ENCODE results near the gene FRAT2. TPM values are rescaled to one million over a fixed set of nuclear protein-coding genes. Genes with fewer than 3 reads are reported as not detected.

Gene FRAT2
- total and polyA plus RNA-seq, 2 of the 13 experiments (the other 11 are each of a cell fraction or from before 2014, with no cell fraction given), result 7.2 to 14.1 TPM

DNA sequence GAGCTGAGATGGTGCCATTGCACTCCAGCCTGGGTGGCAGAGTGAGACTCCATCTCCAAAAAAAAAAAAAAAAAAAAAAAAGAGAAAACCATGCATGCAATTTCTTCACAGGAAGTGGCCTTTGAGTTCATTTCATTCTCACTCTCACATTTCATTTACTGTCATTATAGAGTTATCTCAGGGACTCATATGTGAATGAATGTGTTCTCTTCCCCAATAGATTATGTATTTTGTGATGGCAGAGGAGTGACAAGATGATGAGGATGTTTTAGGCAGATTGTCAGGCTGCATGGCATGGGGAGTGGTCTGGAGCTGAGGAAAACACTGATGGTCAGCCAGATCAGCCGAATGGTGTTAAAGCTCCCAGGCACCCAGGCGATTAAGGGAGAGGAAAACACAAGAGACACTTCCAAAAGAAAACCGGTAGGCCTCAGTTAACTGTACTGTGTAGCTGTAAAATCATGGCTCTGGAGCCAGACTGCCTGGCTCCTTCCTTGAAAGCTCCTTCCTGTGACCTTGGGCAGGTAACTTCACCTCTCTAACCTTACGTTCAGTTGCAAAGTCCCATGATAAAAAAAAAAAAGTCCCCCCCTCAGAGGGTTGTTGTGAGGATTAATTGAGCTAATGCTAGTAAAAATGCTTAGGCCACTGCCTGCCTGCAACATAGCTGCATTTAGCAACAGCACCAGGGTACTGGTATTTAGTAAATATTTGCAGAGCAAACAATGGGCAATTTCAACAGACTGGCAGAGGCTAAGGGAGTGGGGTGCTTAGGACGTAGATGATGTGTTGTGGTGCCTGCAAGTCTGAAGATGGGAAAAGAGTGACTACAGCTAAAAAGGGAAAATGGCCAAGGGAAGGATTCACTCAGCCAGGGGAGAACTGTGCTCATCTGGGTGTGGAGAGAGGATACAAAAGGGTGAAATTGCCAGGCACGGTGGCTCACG is 6.9 kb downstream of the FRAT2 start (continued):
- no peak for TF ChIP-seq IKZF4 (CRISPR knock-in tag; IDR thresholded peaks at IDR 0.05; ENCODE audit: borderline replicate concordance, low read depth, not compliant biosample characterization)
- TF ChIP-seq POLR2A (IDR thresholded peaks at IDR 0.05; ENCODE audit: insufficient read depth in 1 of 2, low read depth in 2 of 2, low read length in 2 of 2), result no peak
- no peak for TF ChIP-seq PLRG1 (conservative IDR thresholded peaks at IDR 0.05)
- no peak for TF ChIP-seq ZNF879 (CRISPR knock-in tag; IDR thresholded peaks at IDR 0.05)
- TF ChIP-seq, protein P1, sequence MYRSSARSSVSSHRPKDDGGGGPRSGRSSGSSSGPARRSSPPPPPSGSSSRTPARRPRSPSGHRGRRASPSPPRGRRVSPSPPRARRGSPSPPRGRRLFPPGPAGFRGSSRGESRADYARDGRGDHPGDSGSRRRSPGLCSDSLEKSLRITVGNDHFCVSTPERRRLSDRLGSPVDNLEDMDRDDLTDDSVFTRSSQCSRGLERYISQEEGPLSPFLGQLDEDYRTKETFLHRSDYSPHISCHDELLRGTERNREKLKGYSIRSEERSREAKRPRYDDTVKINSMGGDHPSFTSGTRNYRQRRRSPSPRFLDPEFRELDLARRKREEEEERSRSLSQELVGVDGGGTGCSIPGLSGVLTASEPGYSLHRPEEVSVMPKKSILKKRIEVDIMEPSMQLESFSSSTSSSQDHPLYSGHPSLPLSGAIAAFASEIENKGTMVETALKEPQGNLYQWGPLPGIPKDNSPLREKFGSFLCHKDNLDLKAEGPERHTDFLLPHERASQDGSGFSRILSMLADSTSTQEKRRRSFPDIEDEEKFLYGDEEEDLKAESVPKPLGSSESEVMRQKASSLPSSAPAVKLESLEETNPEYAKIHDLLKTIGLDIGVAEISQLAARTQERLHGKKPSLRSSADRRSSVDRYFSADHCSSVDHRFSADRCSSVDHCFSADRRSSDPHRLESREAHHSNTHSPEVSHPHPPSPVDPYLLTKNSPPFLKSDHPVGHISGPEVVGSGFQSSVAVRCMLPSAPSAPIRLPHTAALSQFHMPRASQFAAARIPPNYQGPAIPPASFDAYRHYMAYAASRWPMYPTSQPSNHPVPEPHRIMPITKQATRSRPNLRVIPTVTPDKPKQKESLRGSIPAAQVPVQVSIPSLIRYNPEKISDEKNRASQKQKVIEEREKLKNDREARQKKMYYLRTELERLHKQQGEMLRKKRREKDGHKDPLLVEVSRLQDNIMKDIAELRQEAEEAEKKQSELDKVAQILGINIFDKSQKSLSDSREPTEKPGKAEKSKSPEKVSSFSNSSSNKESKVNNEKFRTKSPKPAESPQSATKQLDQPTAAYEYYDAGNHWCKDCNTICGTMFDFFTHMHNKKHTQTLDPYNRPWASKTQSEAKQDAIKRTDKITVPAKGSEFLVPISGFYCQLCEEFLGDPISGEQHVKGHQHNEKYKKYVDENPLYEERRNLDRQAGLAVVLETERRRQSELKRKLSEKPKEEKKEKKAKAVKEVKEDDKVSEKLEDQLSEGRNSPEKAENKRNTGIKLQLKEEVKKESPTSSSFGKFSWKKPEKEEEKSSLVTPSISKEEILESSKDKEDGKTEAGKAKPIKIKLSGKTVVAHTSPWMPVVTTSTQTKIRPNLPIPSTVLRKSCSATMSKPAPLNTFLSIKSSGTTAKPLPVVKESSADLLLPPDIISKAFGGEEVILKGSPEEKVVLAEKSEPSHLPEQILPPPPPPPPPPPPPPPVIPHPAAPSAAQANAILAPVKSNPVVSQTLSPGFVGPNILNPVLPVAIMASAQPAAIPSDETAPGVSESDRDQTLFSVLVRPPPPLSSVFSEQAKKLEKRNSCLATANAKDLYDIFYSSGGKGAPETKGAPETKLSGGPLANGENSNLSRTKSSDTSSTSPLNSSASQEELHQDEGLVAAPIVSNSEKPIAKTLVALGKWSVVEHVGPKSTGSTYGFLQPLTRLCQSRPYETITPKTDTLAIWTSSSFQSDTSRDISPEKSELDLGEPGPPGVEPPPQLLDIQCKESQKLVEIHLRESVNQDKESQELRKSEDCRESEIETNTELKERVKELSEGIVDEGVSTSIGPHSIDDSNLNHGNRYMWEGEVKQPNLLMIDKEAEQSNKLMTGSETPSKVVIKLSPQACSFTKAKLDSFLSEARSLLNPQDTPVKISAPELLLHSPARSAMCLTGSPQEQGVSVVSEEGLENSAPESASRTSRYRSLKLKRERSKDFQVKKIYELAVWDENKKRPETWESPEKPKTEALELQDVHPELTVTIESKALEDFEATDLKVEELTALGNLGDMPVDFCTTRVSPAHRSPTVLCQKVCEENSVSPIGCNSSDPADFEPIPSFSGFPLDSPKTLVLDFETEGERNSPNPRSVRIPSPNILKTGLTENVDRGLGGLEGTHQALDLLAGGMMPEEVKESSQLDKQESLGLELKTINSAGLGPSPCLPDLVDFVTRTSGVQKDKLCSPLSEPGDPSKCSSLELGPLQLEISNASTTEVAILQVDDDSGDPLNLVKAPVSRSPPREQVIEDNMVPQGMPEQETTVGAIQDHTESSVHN (CRISPR knock-in tag; IDR thresholded peaks at IDR 0.05), result no peak
- TF ChIP-seq ZNF773 (CRISPR knock-in tag; IDR thresholded peaks at IDR 0.05; ENCODE audit: borderline replicate concordance), result no peak
- 0 out of 2 replicates have a peak, but pooled peaks have one; percentile 74 for TF ChIP-seq ERF (CRISPR knock-in tag; IDR thresholded peaks at IDR 0.05)
- no peak for TF ChIP-seq ZNF354B (CRISPR knock-in tag; IDR thresholded peaks at IDR 0.05)
- peak; percentile 24; the same call in 1 of the 2 replicates for TF ChIP-seq HHEX (CRISPR knock-in tag; IDR thresholded peaks at IDR 0.05)
- peak; percentile 54; the same call in 1 of the 2 replicates for TF ChIP-seq ZNF746 (CRISPR knock-in tag; IDR thresholded peaks at IDR 0.05)
- TF ChIP-seq ZSCAN25 (CRISPR knock-in tag; IDR thresholded peaks at IDR 0.05), result no peak
- TF ChIP-seq ZSCAN20 (CRISPR knock-in tag; IDR thresholded peaks at IDR 0.05; ENCODE audit: borderline replicate concordance), result 0 out of 2 replicates have a peak, but pooled peaks have one; percentile 24
- TF ChIP-seq, protein P2, sequence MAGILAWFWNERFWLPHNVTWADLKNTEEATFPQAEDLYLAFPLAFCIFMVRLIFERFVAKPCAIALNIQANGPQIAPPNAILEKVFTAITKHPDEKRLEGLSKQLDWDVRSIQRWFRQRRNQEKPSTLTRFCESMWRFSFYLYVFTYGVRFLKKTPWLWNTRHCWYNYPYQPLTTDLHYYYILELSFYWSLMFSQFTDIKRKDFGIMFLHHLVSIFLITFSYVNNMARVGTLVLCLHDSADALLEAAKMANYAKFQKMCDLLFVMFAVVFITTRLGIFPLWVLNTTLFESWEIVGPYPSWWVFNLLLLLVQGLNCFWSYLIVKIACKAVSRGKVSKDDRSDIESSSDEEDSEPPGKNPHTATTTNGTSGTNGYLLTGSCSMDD (CRISPR knock-in tag; IDR thresholded peaks at IDR 0.05), result no peak
- TF ChIP-seq SP1 (IDR thresholded peaks at IDR 0.05), result no peak
- no peak; the same call in 1 of the 2 replicates for TF ChIP-seq SP1 (CRISPR knock-in tag; IDR thresholded peaks at IDR 0.05)
- no peak for TF ChIP-seq ZMAT3 (CRISPR knock-in tag; conservative IDR thresholded peaks at IDR 0.05)
- TF ChIP-seq MAFF (IDR thresholded peaks at IDR 0.05; ENCODE audit: low read depth, low read length), result 0 out of 2 replicates have a peak, but pooled peaks have one; percentile 11
- TF ChIP-seq, protein P3, sequence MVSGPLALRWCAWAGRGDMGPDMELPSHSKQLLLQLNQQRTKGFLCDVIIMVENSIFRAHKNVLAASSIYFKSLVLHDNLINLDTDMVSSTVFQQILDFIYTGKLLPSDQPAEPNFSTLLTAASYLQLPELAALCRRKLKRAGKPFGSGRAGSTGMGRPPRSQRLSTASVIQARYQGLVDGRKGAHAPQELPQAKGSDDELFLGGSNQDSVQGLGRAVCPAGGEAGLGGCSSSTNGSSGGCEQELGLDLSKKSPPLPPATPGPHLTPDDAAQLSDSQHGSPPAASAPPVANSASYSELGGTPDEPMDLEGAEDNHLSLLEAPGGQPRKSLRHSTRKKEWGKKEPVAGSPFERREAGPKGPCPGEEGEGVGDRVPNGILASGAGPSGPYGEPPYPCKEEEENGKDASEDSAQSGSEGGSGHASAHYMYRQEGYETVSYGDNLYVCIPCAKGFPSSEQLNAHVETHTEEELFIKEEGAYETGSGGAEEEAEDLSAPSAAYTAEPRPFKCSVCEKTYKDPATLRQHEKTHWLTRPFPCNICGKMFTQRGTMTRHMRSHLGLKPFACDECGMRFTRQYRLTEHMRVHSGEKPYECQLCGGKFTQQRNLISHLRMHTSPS (CRISPR knock-in tag; IDR thresholded peaks at IDR 0.05; ENCODE audit: low read depth), result peak; percentile 95
- TF ChIP-seq IRX3 (CRISPR knock-in tag; IDR thresholded peaks at IDR 0.05; ENCODE audit: borderline replicate concordance, low read depth), result no peak
